Measurements from ENCODE around the gene SMO.

The SMO gene

GRCh38 chr7:129188372-129188891 is at the start of gene SMO:
TSS of gene SMO (plus strand) at chr7:129188633. CDS start at chr7:129189152, 519 bp downstream.
- Mint-ChIP-seq H3K4me1 (peaks cover 48% of the 10 kb centered on the region), H3K9me3 (peaks cover 9% of the 10 kb centered on the region), H3K36me3 (ENCODE audit: low read depth) (peaks cover 22% of the 10 kb centered on the region), H3K27me3 (ENCODE audit: low read depth, poor library complexity) (peaks cover 20% of the 10 kb centered on the region), H3K27ac (peak within 1 kb of the TSS; percentile 79), H3K4me3 (peak within 1 kb of the TSS; percentile 99)
- DNase-seq = peak; percentile 87
- TF ChIP-seq CTCF (IDR thresholded peaks at IDR 0.05) = no peak

- Mint-ChIP-seq H3K4me3 (peak overlapping the region; percentile 78), H3K4me1 (peaks cover 12% of the 10 kb centered on the region), H3K27ac (no peak overlapping the region), H3K9me3 (no peaks in the 10 kb centered on the region), H3K27me3 (ENCODE audit: low read depth, poor library complexity) (peaks cover 75% of the 10 kb centered on the region), H3K36me3 (ENCODE audit: low read depth) (no peaks in the 10 kb centered on the region)
- TF ChIP-seq CTCF (IDR thresholded peaks at IDR 0.05) = no peak
- no peak for DNase-seq
Observed at GRCh38 chr7:129143724-129144094, 44.7 kb upstream of the SMO start.

- DNase-seq = peak; percentile 88
- Mint-ChIP-seq H3K9me3 (no peaks in the 10 kb centered on the region), H3K27ac (no peak within 1 kb of the TSS), H3K4me3 (peak within 1 kb of the TSS; percentile 79), H3K27me3 (ENCODE audit: low read depth, poor library complexity) (peaks cover 80% of the 10 kb centered on the region), H3K36me3 (ENCODE audit: low read depth) (no peaks in the 10 kb centered on the region), H3K4me1 (peaks cover 12% of the 10 kb centered on the region)
- no peak for TF ChIP-seq CTCF (IDR thresholded peaks at IDR 0.05)
Observed at GRCh38 chr7:129144095-129144833, 44.2 kb upstream of the SMO start, which contains the start of gene TSPAN33. TSS of gene TSPAN33 (plus strand) at chr7:129144707. CDS start at chr7:129144981, 274 bp downstream.

- H3K27ac Mint-ChIP-seq = no peak overlapping the region
- no peak for TF ChIP-seq CTCF (IDR thresholded peaks at IDR 0.05)
- peak overlapping the region; percentile 79 for H3K4me3 Mint-ChIP-seq
- no peaks in the 10 kb centered on the region for H3K9me3 Mint-ChIP-seq
- no peak for DNase-seq
- H3K36me3 Mint-ChIP-seq (ENCODE audit: low read depth) = no peaks in the 10 kb centered on the region
- peaks cover 12% of the 10 kb centered on the region for H3K4me1 Mint-ChIP-seq
- H3K27me3 Mint-ChIP-seq (ENCODE audit: low read depth, poor library complexity) = peaks cover 84% of the 10 kb centered on the region
Observed at GRCh38 chr7:129144834-129145668, 43.4 kb upstream of the SMO start.

- no peak overlapping the region for H3K27ac Mint-ChIP-seq
- H3K4me3 Mint-ChIP-seq = peak overlapping the region; percentile 79
- no peaks in the 10 kb centered on the region for H3K9me3 Mint-ChIP-seq
- TF ChIP-seq CTCF (IDR thresholded peaks at IDR 0.05) = no peak
- H3K27me3 Mint-ChIP-seq (ENCODE audit: low read depth, poor library complexity) = peaks cover 87% of the 10 kb centered on the region
- DNase-seq = no peak
- no peaks in the 10 kb centered on the region for H3K36me3 Mint-ChIP-seq (ENCODE audit: low read depth)
- peaks cover 12% of the 10 kb centered on the region for H3K4me1 Mint-ChIP-seq
Observed at GRCh38 chr7:129146237-129146979, 42.0 kb upstream of the SMO start.
